K562 (cell line): ENCODE data around the gene APOL2. TPM values are rescaled to one million over a fixed set of nuclear protein-coding genes. Genes with fewer than 3 reads are reported as not detected.

Source experiments
- ARID1B ChIP-seq: fragments of 450-650 bp; IDR thresholded peaks from 2 replicates; pipeline ENCODE4 v1.6.1; 2016; ENCODE audit warnings: antibody characterized with exemption, mild to moderate bottlenecking, inconsistent platforms
- CCAR2 ChIP-seq: fragments of 200-400 bp; formaldehyde crosslinking; IDR thresholded peaks from 2 replicates; pipeline ENCODE4 v1.6.1; 2017; ENCODE audit warnings: mild to moderate bottlenecking, low read depth, low read length
- CHD7 ChIP-seq: fragments of 200-600 bp; sonication (generic); IDR thresholded peaks from one replicate; pipeline ENCODE4 v1.6.1; 2012; ENCODE audit warnings: mild to moderate bottlenecking, low read depth, low read length, inconsistent platforms
- HDAC1 ChIP-seq, 2 experiments: fragments of 450-650 bp; IDR thresholded peaks; 2 replicates each; pipeline ENCODE4 v1.6.1; 2016 to 2017; ENCODE audit warnings: inconsistent platforms in 1 of 2, mild to moderate bottlenecking in 1 of 2, moderate library complexity in 1 of 2
- HMGXB4 ChIP-seq: sonication (generic); formaldehyde crosslinking; IDR thresholded peaks from 2 replicates; pipeline ENCODE4 v1.8.1; 2023; ENCODE audit warnings: mild to moderate bottlenecking, missing genetic modification reagents
- IFI16 ChIP-seq: fragments of 250-450 bp; sonication (Bioruptor Pico); IDR thresholded peaks from 2 replicates; pipeline ENCODE4 v2.1.2; 2022; ENCODE audit warnings: mild to moderate bottlenecking, inconsistent platforms
- RBM22 ChIP-seq: fragments of 200-400 bp; formaldehyde crosslinking; IDR thresholded peaks from 2 replicates; pipeline ENCODE4 v1.6.1; 2018; ENCODE audit warnings: low read length, low read depth; ENCODE audit not compliant: poor library complexity, severe bottlenecking
- ZNF232 ChIP-seq: sonication (generic); formaldehyde crosslinking; IDR thresholded peaks from 2 replicates; pipeline ENCODE4 v1.8.0; 2022; ENCODE audit warnings: mild to moderate bottlenecking, missing genetic modification reagents
- ZNF3 ChIP-seq: fragments of 250-450 bp; sonication (Bioruptor Pico); IDR thresholded peaks from 2 replicates; pipeline ENCODE4 v1.5.0; 2021; ENCODE audit warnings: mild to moderate bottlenecking, moderate library complexity
- ZNF592 ChIP-seq: fragments of 450-650 bp; IDR thresholded peaks from 2 replicates; pipeline ENCODE4 v1.6.1; 2017; ENCODE audit warnings: antibody characterized with exemption, mild to moderate bottlenecking
- polyA plus RNA-seq, 8 experiments: library from polyadenylated mRNA; depleted of rRNA in 4 of 8; stranded (reverse) in 5 of 8; unstranded in 3 of 8; fragments of >200 nt; fragmentation: Nextera tagmentation in 2 of 8; fragmentation: Illumina TruSeq in 1 of 8; extraction: Ambion mirVana in 2 of 8; extraction: Trizol in 1 of 8; gene quantifications; 2 replicates each; pipeline versions ENCODE4 v1.2.1 to v1.2.3, GENCODE V29; 2011 to 2014; ENCODE audit warnings: inconsistent platforms in 1 of 8, missing spikeins in 1 of 8
- total RNA-seq, 7 experiments: library from RNA; depleted of rRNA in 6 of 7; stranded (reverse); fragments of >200 nt in 6 of 7; fragmentation: Illumina TruSeq in 2 of 7; extraction: Trizol in 2 of 7; gene quantifications; 2 replicates each; pipeline versions ENCODE4 v1.2.1 to v1.2.3, GENCODE V29; 2011 to 2021; ENCODE audit warnings: low replicate concordance in 1 of 7

APOL2 gene
- total and polyA plus RNA-seq, 9 of the 15 experiments (the other 6 are each of a cell fraction or from before 2014, with no cell fraction given), result 2.7 to 10.6 (median 8.9) TPM

- TF ChIP-seq CHD7, result no peak
- TF ChIP-seq ZNF232 (CRISPR knock-in tag), result no peak
- TF ChIP-seq IFI16, result no peak
- peak; percentile 68 for TF ChIP-seq ARID1B
- TF ChIP-seq ZNF3 (CRISPR knock-in tag), result no peak
- TF ChIP-seq RBM22, result no peak
- peak in 1 of 2 experiments; percentile 49; a peak in 2 of 4 replicates for TF ChIP-seq HDAC1 (IDR thresholded peaks at IDR 0.05)
- TF ChIP-seq CCAR2, result no peak
- TF ChIP-seq ZNF592, result peak; percentile 62
- no peak for TF ChIP-seq HMGXB4 (CRISPR knock-in tag)
Observed at GRCh38 chr22:36201630-36202319, 37.6 kb downstream of the APOL2 start, which contains the start of gene APOL4 (continued).
